Ovary (tissue), 3 donors: Measurements from ENCODE around the gene NFKBIE.

ENCODE experiments used
- CTCF ChIP-seq, 3 donors: fragments of 450-650 bp in 2 of 3; fragments of 200-600 bp in 1 of 3; IDR thresholded peaks; one replicate each; pipeline versions ENCODE4 v1.5.1 to v1.8.0; 2016 to 2022; ENCODE audit warnings: antibody characterized with exemption in 3 of 3, mild to moderate bottlenecking in 1 of 3
- EP300 ChIP-seq: sonication (generic); formaldehyde crosslinking; IDR thresholded peaks from one replicate; pipeline ENCODE4 v1.6.1; 2017; ENCODE audit warnings: antibody characterized with exemption
- POLR2A ChIP-seq: fragments of 450-650 bp; IDR thresholded peaks from one replicate; pipeline ENCODE4 v1.6.1; 2017; ENCODE audit warnings: antibody characterized with exemption, mild to moderate bottlenecking, moderate library complexity
- donor health status: DM: no; HTN: no; CAD: no.

GRCh38 chr6:44226368-44227147 lies 38.8 kb downstream of the NFKBIE start:
- TF ChIP-seq CTCF (IDR thresholded peaks at IDR 0.05) = no peak
- TF ChIP-seq POLR2A = no peak
- TF ChIP-seq EP300 = no peak
